ENCODE results near the gene PIP5K1B.
A peak's percentile ranks its signal among the peaks of the same experiment; 100 is the strongest.

Gene PIP5K1B

DNA sequence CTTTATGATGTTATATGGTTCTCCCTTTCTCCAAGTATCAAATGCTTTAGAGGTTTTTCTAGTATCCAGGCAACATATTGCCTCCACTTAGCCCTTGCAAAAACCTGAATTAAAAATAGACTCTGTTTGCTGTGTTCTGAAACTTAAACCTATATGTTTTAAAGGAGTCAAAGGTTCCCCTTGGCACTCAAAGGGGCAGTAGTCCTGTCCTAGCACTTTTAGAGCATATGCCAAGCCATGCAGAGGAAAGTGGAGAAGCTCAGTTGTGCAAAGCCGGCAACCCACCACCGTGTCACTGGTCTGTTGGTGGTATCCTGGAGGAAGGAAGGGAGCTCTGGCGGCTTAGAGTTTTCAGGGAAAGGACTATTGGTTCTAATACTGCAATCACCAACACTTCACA is 154.3 kb downstream of the PIP5K1B start:
- DNase-seq (ENCODE audit: low spot score), result no peak

DNA sequence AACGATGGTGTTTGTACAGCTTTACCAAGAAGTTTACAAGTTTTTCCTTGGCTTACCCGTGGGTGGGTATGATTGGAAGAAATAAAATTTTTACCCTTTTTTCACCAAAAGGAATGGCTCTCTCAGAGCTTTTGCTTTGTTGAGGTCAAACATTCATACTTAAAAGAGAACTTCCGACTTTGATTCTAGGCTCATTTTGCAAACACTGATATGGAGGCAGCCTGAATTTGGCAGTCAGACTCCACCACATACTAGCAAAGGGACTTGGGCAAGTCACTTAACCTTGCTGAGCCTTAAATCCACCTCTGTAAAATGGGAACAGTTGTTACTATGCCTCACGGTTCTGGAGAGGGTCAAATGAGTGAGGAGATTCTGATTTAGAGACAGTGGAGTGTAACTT is 155.4 kb downstream of the PIP5K1B start:
- DNase-seq (ENCODE audit: low spot score), result no peak

DNA sequence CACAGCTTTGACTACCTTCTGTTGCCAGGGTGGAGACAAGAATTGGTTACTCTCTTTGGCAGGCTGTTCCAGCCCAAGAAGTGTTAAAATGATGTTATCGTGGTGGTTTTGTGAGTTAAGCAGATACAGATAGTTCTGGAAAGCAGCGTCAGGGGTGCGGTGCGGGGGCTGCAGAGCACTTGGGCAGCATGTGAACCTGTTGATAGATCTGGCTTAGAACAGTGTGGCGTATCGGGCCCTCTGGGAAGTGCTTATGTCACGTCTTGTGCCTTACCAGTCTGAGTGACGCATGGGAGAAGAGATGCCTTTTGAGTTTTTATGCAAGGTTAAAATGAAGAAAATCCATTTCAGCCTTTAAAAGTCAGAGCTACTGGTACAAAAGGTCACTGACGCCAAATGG is 156.4 kb downstream of the PIP5K1B start:
- no peak for DNase-seq (ENCODE audit: low spot score)

DNA sequence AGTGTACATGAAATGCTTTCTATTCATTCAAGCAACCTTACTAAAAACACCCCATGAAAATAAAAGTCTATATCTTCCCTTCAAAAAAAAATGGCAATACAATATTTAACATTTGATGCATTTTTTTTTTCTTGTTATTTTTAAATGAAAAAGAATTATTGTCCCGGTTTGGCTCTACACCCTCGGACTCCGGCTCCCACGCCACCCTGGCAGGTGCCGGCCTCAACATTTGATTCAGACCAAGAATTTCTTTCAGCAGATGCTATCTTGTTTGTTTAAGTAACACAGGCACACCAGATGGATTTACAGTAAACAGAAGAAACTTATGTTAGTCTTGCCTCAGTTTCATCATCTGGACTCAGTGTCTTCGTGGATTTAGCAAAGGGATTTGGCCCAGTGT is 162.0 kb downstream of the PIP5K1B start:
- DNase-seq (ENCODE audit: low spot score), result no peak

DNA sequence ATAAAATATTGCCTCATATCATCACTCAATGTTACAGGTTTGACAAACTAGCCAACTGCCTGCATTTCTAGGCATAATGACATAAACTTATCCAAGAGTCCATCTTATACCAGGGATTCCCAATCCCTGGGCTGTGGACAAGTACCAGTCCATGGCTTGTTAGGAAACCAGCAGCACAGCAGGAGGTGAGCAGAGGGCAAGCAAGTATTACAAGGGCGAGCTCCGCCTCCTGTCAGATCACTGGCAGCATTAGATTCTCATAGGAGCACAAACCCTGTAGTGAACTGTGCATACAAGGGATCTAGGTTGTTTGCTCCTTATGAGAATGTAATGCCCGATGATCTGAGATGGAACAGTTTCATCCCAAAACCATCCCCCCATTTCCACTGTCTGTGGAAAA is 164.0 kb downstream of the PIP5K1B start:
- DNase-seq (ENCODE audit: low spot score), result no peak

DNA sequence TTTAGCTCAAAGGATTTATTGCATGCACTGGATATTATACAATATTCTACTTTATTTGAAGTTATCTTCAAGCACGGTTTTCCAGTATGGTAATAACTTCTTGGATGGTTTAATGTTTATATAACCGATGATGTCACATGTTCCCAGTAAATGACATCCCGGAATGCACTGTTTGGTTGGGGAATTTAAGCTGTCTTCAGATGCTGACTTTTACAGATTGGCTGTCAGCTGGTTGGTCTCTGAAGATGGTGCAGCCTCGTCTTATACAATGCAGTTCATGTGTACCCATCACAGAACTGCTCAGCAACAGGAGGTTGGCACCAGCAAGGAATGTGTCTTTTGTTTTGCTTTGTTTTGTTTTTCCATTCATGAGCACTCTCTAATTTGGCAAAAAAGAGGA is 165.0 kb downstream of the PIP5K1B start:
- no peak for DNase-seq (ENCODE audit: low spot score)

DNA sequence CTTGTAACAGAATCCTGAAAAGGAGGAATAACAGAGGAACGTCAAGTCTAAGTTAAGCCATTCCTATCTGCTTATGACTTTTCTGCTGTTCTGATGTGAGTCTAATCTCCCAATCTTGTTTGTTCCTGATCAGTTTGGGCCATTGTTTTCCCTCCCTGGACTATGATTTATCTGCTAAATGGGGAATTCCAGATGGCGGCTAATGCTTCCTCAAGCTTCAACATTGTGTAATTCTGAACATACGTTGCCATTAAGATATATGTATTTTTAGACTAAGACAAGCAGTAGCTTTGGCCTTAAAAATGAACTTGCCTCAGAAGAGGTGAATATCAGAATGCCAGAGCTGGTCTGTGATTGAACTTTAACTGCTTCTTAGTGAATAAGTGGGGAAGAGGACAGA is 166.2 kb downstream of the PIP5K1B start:
- no peak for DNase-seq (ENCODE audit: low spot score)

- DNase-seq (ENCODE audit: low spot score), result peak; percentile 75
These were observed 167.0 kb downstream of the PIP5K1B start for GRCh38 chr9:68872026-68872501.

DNA sequence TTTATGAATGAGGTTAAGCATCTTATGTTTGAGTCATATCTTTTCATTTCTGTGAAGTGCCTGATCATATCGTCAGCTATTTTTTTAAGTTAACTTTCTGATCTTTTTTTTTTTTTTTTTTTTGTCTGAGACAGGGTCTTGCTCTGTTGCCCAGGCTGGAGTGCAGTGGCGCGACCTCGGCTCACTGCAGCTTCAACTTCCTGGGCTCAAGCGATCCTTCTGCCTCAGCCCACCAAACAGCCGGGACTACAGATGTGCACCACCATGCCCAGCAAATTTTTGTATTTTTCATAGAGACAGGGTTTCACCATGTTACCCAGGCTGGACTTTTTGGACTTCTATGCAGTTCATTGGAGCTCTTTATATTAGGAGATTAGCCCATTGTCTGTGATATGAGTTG is 168.1 kb downstream of the PIP5K1B start:
- DNase-seq (ENCODE audit: low spot score), result no peak

- DNase-seq (ENCODE audit: low spot score), result no peak
These were observed 171.2 kb downstream of the PIP5K1B start for GRCh38 chr9:68876273-68876672.

DNA sequence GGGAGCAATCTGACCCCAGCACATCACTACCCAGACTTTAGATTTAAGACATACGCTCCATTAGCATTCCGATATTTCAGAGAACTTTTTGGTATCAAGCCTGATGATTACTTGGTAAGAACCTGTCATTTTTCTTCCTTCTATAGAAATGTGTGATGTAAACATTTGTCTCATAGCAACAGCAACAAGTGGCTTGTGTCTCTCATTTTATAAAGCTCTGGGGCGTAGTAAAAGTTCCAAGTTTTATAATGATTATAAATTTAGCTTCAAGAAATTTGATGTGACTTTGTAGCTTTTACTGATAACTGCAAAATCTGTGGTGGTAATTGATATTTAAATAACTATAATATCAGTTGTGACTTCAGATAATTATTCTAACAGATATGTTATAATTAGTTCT is 171.6 kb downstream of the PIP5K1B start:
- DNase-seq (ENCODE audit: low spot score), result no peak

DNA sequence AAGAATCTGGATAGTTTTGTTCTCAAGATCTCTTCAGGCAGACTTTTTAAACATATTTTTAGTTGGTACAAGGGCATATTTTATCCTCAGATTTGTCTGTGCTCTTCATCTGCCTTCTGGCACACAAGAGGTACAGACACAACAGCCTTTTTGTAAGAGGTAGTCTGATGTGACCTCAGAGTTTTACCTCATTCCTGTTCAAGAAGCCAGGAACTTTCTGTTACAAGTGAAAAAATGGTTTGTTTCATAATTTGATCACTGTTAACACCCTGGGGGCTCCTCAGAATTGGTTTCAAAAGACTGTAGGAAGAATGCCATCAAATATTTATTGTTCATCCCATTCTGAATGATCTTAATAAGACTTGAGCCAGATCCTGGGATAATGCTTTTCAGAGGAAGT is 172.2 kb downstream of the PIP5K1B start:
- no peak for DNase-seq (ENCODE audit: low spot score)

DNA sequence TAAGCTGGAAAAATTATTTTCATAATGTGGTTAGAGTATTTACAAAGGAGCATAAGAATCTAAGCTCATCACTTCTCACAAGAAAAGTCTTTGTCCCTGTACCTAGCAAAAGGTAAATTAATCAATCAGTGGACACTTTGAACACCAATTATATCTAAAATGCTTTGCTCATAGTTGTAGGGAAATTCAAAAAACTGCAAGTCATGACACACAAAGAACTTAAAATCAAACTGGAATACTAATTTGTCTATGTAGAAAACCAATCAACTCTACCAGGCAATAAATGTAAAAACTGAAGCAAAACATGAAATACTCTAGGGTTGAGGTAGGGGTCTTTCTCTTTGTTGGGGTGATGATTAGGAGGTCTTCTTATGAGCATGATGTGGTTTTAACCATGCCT is 173.4 kb downstream of the PIP5K1B start:
- DNase-seq (ENCODE audit: low spot score), result no peak

DNA sequence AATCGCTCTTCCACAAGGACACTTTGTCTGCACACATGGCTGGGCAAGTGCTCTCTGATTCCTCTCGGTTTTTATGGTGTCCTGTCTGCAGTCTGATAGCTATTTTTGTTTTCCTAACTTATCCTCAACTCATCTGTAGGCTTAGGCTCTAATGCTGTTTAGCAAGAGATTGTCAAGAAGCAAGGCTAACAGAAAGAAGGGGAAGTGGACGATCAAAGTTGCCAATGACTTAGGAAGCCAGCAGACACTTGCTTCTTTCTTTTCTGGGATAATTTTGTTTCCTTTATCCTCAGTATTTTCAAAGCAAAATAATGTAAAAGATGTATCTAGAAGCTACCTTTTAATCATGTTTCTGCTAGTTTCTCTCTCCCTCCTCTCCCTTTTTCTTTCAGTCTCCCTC is 178.2 kb downstream of the PIP5K1B start:
- no peak for DNase-seq (ENCODE audit: low spot score)

DNA sequence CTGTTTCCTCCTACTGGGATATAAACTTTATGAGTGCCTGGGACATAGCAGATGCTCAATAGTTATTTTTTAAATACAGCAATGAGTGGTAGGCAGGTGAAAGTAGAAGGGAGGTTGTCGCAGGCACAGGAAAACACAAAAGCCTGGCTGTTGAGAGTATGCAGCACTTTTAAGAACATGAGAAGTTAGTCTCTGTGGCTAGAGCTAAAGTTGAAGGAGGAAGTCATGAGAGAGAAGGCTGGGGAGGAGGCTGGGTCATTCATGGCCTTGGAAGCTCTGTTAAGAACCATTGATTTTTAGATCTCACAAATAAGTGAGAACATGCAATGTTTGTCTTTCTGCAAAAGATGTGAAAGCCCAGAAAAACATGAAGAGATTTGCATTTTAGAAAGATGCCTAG is 182.2 kb downstream of the PIP5K1B start:
- DNase-seq (ENCODE audit: low spot score), result no peak

DNA sequence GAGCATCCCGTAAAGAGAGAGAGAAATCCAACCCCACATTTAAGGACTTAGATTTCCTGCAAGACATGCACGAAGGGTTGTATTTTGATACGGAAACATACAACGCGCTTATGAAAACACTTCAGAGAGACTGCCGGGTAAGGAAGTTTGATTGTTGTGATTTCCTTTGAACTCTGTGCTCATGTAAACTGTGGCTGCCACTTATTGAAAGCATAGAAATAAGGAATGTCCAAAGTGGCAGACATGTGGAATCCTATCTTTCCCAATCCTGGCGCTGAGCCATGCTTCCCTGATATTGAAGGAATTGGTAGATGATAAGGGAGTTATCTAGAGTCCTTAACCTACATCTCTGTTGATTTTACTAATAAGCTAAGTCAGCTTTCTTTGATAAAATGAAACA is 189.5 kb downstream of the PIP5K1B start:
- DNase-seq (ENCODE audit: low spot score), result no peak

GRCh38 chr9:68895741-68896478 is 190.9 kb downstream of the PIP5K1B start:
- no peak for DNase-seq (ENCODE audit: low spot score)

GRCh38 chr9:68896486-68896885 is 191.4 kb downstream of the PIP5K1B start:
- DNase-seq (ENCODE audit: low spot score), result no peak

DNA sequence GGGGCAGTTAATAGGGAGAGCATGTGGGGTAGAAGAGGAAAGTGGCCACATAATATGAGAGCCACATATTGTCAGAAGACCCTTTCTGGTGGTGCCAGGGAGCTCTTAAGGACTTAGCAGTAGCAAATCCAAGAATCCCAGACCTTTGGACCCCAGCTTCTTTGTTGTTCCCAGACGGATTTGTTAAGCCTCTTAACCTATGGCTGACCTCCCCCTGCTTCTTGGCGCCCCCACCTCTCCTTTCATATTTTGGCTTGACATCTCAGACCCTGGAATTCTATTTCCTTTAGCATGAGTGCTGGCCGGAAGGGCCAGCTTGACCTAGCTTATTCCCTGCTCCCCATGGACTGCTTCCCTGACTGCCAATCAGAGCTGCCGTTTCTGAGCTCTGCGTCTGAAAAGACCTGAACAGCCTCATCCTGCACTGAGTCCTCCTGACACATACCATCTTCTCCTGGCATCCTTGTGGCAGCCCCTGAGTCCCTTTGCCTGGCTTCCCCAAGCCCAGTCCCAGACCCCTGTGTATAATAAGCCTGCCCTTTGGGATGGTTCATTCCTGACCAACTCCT is 192.6 kb downstream of the PIP5K1B start:
- DNase-seq (ENCODE audit: low spot score), result no peak

DNA sequence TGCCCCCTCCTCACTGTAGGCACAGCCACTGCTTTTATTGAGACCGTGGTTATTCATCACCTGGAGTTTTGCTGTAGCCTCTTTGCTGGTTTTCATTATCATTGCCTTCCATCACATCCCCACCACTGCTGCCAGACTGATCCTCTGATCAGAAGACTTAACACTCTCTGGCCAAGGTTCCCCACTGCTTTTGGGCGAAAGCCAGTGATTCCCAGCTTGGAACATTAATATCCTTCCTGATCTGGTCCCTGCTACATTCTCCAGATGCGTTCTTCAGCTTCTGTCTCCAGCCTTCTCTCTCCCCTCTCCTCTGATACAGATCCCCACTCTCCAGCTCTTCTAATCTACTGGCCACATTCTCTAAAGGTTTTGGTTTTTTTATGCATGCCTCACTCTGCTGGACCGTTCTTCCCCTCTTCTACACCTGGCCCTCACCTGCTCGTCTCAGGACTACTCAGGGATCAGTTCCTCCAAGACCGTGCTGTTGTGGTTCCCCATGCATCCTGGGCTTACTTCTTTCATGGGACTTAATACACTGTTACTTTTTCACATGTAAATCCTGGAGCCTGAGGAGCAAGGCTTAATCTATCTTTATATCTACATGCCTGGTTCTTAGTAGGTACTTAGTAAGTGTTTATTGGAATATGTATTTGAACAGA is 193.9 kb downstream of the PIP5K1B start:
- DNase-seq (ENCODE audit: low spot score), result no peak

DNA sequence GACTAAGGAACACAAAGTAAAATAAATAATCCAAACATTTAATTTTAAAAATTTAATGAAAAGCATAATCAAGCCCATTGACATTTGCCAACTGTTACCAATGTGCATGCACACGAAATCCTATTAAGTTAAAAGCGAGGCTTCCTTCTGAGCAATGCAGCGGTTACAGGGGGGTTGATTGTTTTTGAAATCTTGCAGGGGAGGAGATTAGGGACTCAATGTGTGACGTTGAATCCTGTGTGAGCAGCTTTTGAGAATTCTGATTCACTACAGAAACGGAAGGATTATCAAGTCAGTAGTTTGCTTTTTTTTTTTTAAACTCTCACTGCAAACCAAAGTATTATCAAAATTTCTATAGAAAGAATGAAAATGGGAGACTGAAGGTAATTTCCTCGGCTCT is 199.4 kb downstream of the PIP5K1B start:
- no peak for DNase-seq (ENCODE audit: low spot score)

- no peak for DNase-seq (ENCODE audit: low spot score)
These were observed 200.1 kb downstream of the PIP5K1B start for GRCh38 chr9:68905129-68905528.

DNA sequence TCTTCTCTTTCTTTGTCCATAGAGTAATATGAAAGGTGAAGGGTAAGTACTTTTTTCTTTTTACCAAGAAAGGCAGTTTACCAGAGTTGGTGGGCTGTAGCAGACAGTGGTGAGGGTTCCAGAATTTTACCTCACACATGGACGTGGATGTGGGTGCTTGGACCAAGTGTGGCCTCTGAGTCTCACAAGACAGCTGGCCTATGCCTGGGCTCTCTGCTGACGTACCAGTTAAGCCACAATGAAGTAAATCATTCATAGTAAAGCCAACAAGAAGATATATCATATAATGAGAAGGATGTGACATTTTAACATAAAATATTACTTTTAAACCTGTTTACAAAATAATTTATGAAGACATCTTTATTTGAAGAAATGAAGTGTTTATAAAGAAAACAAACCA is 202.9 kb downstream of the PIP5K1B start:
- no peak for DNase-seq (ENCODE audit: low spot score)

DNA sequence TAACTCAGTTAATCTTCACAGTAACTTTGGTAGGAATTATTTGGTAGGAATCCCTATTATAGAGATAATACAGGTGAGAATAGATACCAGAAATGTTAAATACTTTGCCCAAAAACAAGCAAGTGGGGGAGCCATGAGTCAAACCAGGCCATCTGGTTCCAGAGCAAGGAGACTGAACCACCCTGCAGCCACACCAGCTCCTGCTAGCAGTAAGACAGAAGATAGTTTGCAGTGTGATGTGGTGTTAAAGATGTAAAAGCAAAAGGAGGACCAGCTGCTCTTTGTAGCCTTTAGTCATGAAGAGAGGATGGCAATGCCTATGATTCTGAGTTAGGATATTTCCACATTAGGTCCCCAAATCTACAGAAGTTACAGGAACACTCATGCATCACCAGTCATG is 207.5 kb downstream of the PIP5K1B start:
- DNase-seq (ENCODE audit: low spot score), result no peak

Data from iPS-NIHi11 (cell line).